Activated B cell treated with CpG ODN at 0.5 μM for 24 hours (primary cell): ENCODE measurements around the gene NBAS. TPM values are rescaled to one million over a fixed set of nuclear protein-coding genes. Genes with fewer than 3 reads are reported as not detected.
"Not testable (repeated sequence)": the region's sequence is repeated elsewhere in the genome, so short reads cannot be mapped to it uniquely, and the experiment has no call there.

Experiments used
- ATAC-seq: fragments of 200-7000 bp; cut with Tn5 transposase; one replicate; pipeline ENCODE4 v1.10.0; 2021; ENCODE audit warnings: low read depth, mild to moderate bottlenecking, moderate library complexity
- CTCF ChIA-PET: fragments of 350-600 bp; sonication (Branson Sonifier 250); formaldehyde crosslinking; loops from one replicate; lab custom pipeline; 2021; ENCODE audit warnings: antibody characterized with exemption; lab: Charles Lee
- POLR2A ChIA-PET: fragments of 350-600 bp; sonication (Branson Sonifier 250); formaldehyde crosslinking; loops from one replicate; lab custom pipeline; 2021; ENCODE audit warnings: antibody characterized with exemption; lab: Charles Lee
- DNase-seq: peaks from one replicate; pipeline ENCODE4 v3.0.0; 2022
- H3K27ac Mint-ChIP-seq: one replicate; pipeline ENCODE4 v1.8.0; 2020; ENCODE audit warnings: mixed read lengths
- H3K27me3 Mint-ChIP-seq: one replicate; pipeline ENCODE4 v1.8.0; 2021; ENCODE audit warnings: mixed read lengths
- H3K36me3 Mint-ChIP-seq: one replicate; pipeline ENCODE4 v1.8.0; 2021; ENCODE audit warnings: low read depth, mixed read lengths
- H3K4me1 Mint-ChIP-seq: one replicate; pipeline ENCODE4 v1.8.0; 2021; ENCODE audit warnings: mixed read lengths
- H3K4me3 Mint-ChIP-seq: one replicate; pipeline ENCODE4 v1.8.0; 2020; ENCODE audit warnings: mild to moderate bottlenecking, mixed read lengths
- H3K9me3 Mint-ChIP-seq: one replicate; pipeline ENCODE4 v1.8.0; 2020; ENCODE audit warnings: mixed read lengths
- CTCF ChIP-seq: fragments of 200-600 bp; IDR thresholded peaks from one replicate; pipeline ENCODE4 v1.8.0; 2022; ENCODE audit warnings: antibody characterized with exemption, mild to moderate bottlenecking
- intact Hi-C: fragments of 100-400 bp; cut with micrococcal nuclease; formaldehyde crosslinking; loops from one replicate; pipeline ENCODE4 v1.15.1; 2024
- total RNA-seq: library from RNA; stranded (reverse); gene quantifications from 2 replicates; pipeline ENCODE4 v1.2.3, GENCODE V29; 2022

Gene NBAS
- total RNA-seq, 1 donor from 2014 or later = 40.1 TPM

- no peak for DNase-seq
- no peaks in the 10 kb centered on the region for H3K27me3 Mint-ChIP-seq
- intact Hi-C loops = no loop called here
- TF ChIP-seq CTCF = no peak
- peaks cover 8% of the 10 kb centered on the region for H3K9me3 Mint-ChIP-seq
- CTCF ChIA-PET = no interaction called here
- ATAC-seq = no peak
- no peaks in the 10 kb centered on the region for H3K4me1 Mint-ChIP-seq
- no peak overlapping the region for H3K4me3 Mint-ChIP-seq
- peaks cover 46% of the 10 kb centered on the region for H3K36me3 Mint-ChIP-seq
- no peak overlapping the region for H3K27ac Mint-ChIP-seq
- POLR2A ChIA-PET = no interaction called here
Observed at GRCh38 chr2:15223887-15224286, 337.2 kb downstream of the NBAS start.

- ChIA-PET CTCF (no interaction called here), POLR2A (interaction anchor here (0.7 kb wide), 1 partner anchor 545 kb away, joined by 3 read pairs; no protein-coding TSS in a partner anchor)
- H3K9me3 Mint-ChIP-seq = peaks cover 7% of the 10 kb centered on the region
Observed at GRCh38 chr2:15222856-15223255, 338.3 kb downstream of the NBAS start.

GRCh38 chr2:15220603-15221002, 340.5 kb downstream of the NBAS start:
- H3K36me3 Mint-ChIP-seq = peaks cover 45% of the 10 kb centered on the region
- no peaks in the 10 kb centered on the region for H3K9me3 Mint-ChIP-seq
- DNase-seq (no peak), ATAC-seq (no peak)
- no peak overlapping the region for H3K4me3 Mint-ChIP-seq
- H3K4me1 Mint-ChIP-seq = no peaks in the 10 kb centered on the region
- intact Hi-C loops = no loop called here
- ChIA-PET CTCF (no interaction called here), POLR2A (no interaction called here)
- no peak overlapping the region for H3K27ac Mint-ChIP-seq
- H3K27me3 Mint-ChIP-seq = no peaks in the 10 kb centered on the region
- no peak for TF ChIP-seq CTCF

More at GRCh38 chr2:15222856-15223255, 338.3 kb downstream of the NBAS start:
- ATAC-seq (no peak), DNase-seq (no peak)
- Mint-ChIP-seq H3K4me1 (no peaks in the 10 kb centered on the region), H3K27ac (no peak overlapping the region), H3K4me3 (no peak overlapping the region), H3K36me3 (peaks cover 44% of the 10 kb centered on the region), H3K27me3 (no peaks in the 10 kb centered on the region)
- intact Hi-C loops = no loop called here
- no peak for TF ChIP-seq CTCF

- TF ChIP-seq CTCF = no peak
- CTCF ChIA-PET = no interaction called here
- DNase-seq (no peak), ATAC-seq (no peak)
- H3K36me3 Mint-ChIP-seq = peaks cover 51% of the 10 kb centered on the region
- no peaks in the 10 kb centered on the region for H3K4me1 Mint-ChIP-seq
- POLR2A ChIA-PET = no interaction called here
- H3K27me3 Mint-ChIP-seq = no peaks in the 10 kb centered on the region
- intact Hi-C loops = no loop called here
- no peaks in the 10 kb centered on the region for H3K9me3 Mint-ChIP-seq
- no peak overlapping the region for H3K4me3 Mint-ChIP-seq
- H3K27ac Mint-ChIP-seq = no peak overlapping the region
Observed at GRCh38 chr2:15218423-15219086, 342.6 kb downstream of the NBAS start.

- ChIA-PET POLR2A (no interaction called here), CTCF (no interaction called here)
- no peak for DNase-seq
- no peak overlapping the region for H3K27ac Mint-ChIP-seq
- intact Hi-C loops = no loop called here
- H3K4me1 Mint-ChIP-seq = no peaks in the 10 kb centered on the region
- H3K27me3 Mint-ChIP-seq = no peaks in the 10 kb centered on the region
- no peak overlapping the region for H3K4me3 Mint-ChIP-seq
- H3K9me3 Mint-ChIP-seq = peaks cover 12% of the 10 kb centered on the region
- no peak for ATAC-seq
- no peak for TF ChIP-seq CTCF
- H3K36me3 Mint-ChIP-seq = peaks cover 90% of the 10 kb centered on the region
Observed at GRCh38 chr2:15212249-15212648, 348.9 kb downstream of the NBAS start.

- H3K4me1 Mint-ChIP-seq, H3K27ac Mint-ChIP-seq, DNase-seq, H3K4me3 Mint-ChIP-seq, H3K27me3 Mint-ChIP-seq, ATAC-seq, POLR2A ChIA-PET, CTCF ChIA-PET, intact Hi-C loops: not testable (repeated sequence)
- Mint-ChIP-seq H3K9me3 (peaks cover 12% of the 10 kb centered on the region), H3K36me3 (peaks cover 87% of the 10 kb centered on the region)
Observed at GRCh38 chr2:15210542-15210941, 350.6 kb downstream of the NBAS start.
